ENCODE measurements around the gene BIN1.

BIN1 gene

DNA sequence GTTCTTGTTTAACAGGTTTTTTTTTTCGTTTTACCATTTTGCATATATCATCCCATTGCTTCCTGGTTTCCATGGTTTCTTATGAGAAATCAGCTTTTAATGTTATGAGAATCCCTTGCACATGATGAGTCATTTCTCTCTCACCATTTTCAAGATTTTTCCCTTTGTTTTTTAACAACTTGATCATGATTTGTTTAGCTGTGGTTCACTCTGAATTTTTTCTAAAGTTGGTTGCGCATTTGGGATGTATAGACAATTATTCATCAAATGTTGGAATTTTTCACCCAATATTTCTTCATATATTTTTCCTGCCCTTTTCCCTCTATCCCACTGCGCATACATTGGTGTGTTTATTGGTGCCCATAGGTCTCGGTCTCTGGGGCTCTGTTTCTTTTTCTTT, 42.4 kb upstream of the BIN1 start:
- TF ChIP-seq, protein P1, sequence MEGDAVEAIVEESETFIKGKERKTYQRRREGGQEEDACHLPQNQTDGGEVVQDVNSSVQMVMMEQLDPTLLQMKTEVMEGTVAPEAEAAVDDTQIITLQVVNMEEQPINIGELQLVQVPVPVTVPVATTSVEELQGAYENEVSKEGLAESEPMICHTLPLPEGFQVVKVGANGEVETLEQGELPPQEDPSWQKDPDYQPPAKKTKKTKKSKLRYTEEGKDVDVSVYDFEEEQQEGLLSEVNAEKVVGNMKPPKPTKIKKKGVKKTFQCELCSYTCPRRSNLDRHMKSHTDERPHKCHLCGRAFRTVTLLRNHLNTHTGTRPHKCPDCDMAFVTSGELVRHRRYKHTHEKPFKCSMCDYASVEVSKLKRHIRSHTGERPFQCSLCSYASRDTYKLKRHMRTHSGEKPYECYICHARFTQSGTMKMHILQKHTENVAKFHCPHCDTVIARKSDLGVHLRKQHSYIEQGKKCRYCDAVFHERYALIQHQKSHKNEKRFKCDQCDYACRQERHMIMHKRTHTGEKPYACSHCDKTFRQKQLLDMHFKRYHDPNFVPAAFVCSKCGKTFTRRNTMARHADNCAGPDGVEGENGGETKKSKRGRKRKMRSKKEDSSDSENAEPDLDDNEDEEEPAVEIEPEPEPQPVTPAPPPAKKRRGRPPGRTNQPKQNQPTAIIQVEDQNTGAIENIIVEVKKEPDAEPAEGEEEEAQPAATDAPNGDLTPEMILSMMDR (IDR thresholded peaks at IDR 0.05; ENCODE audit: extremely low read depth, missing control alignments): no peak

DNA sequence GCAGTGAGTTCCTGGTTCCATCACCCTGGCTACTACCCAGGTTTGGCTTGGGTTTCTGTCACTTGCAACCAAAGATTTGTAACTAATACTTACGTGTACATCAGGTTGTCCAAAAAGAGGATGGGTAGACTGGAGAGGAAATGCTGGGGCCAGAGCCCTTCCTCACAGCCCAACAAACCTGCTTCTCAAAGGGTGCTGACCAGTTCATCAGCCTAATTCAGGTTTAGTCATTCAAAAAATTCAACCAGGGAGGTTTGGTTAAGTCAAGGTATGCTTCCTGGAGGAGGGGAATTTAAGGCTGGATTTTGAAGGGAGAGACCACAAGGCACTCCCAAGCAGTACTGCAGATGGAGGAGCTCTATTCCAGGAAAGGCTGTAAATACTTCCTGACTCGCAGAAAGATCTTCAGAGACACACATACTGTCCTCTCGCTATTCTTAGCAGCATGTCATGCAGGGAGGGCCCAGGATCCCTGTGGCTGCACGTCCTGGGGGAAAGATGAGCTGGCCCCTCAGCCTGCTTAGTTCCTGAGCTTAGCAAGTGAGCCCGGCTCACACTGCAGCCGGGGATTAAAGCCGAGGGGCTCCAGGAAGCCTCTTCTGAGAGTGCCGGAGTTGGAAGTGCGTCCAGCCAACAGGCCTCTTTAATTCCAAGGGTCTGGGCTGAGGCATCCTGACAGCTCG, 40.0 kb upstream of the BIN1 start:
- TF ChIP-seq, protein P1 (IDR thresholded peaks at IDR 0.05; ENCODE audit: extremely low read depth, missing control alignments): no peak
- no peak for DNase-seq (ENCODE audit: low spot score)

More for the DNA sequence above, 42.4 kb upstream of the BIN1 start:
- DNase-seq (ENCODE audit: low spot score): no peak

DNA sequence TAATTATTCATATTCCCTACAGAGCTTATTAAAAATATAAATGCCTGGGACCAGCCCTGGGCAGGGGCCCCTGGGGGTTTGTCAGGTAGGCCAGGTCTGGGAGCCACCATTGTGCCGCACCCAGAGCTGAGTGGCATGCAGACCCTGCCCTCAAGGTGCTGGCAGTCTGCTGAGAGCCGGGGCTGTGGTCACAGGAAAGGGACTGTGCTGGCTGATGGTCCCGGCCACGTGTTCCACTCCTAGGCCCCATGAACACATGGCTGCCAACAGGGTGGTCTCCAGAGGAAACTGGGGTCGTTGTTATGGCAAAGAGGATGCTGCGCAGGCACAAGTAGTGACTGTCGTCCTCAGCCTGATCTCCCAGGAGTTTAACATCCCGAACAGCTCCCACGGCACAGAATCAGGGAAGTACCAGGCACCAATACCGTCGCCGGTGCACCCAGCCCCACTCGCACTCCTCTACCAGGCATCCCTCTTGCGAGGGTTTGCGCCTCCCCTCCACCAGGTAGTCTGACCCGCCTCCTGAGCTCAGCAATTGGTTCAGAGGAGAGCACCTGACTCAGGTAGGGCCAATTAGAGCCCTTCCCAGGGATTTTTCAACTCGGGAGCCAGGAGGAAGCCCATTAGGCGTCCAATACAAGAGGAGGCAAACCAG, 39.2 kb upstream of the BIN1 start:
- DNase-seq (ENCODE audit: low spot score): no peak
- TF ChIP-seq, protein P1 (IDR thresholded peaks at IDR 0.05; ENCODE audit: extremely low read depth, missing control alignments): no peak

DNA sequence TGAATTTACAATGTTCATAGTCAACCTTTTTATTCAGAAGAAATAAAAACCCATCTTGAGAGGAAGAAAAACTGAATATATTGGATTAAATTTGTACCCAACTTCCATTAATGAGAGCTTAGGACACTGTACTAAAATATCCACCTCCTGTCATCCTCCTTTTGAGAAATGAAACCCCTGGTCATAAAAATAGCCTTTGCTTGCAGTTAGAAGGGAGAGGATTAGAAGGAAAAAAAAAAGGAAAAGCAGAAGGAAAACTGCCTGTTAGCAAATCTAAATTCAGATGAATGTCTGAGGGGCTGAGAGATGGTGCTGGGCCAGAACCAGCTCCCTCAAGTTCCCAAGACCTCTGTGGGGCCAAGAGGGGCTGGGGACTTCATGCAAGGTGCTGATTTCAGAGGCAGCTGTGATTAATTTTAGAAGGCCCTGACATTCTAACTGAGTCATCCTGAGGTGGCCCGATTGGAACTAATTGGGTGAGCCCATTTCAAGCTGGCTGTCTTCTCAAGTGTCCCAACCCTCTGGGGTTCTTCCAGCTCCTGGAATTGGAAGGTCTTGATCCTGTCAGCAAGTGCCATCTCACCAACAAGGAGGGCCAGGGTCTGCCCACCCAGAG, 38.4 kb upstream of the BIN1 start:
- no peak for DNase-seq (ENCODE audit: low spot score)
- TF ChIP-seq, protein P1 (IDR thresholded peaks at IDR 0.05; ENCODE audit: extremely low read depth, missing control alignments): no peak

- TF ChIP-seq, protein P1 (IDR thresholded peaks at IDR 0.05; ENCODE audit: extremely low read depth, missing control alignments): no peak
- DNase-seq (ENCODE audit: low spot score): no peak
Observed at GRCh38 chr2:127143841-127144782, 37.2 kb upstream of the BIN1 start.

GRCh38 chr2:127142663-127143630, 36.0 kb upstream of the BIN1 start:
- DNase-seq (ENCODE audit: low spot score): no peak

More at GRCh38 chr2:127142663-127143630, 36.0 kb upstream of the BIN1 start:
- TF ChIP-seq, protein P1 (IDR thresholded peaks at IDR 0.05; ENCODE audit: extremely low read depth, missing control alignments): no peak

Data from GM20000 (cell line).